H1 (cell line): ENCODE data around the gene EPS8. TPM values are rescaled to one million over a fixed set of nuclear protein-coding genes. Genes with fewer than 3 reads are reported as not detected.

Experiments
- BACH1 ChIP-seq: IDR thresholded peaks from 2 replicates; pipeline ENCODE4 v1.6.1; 2012; ENCODE audit warnings: low read length, improper control_type of control experiment
- CBX8 ChIP-seq: fragments of 300-800, 300-1000 bp; sonication (generic); IDR thresholded peaks from 2 replicates; pipeline ENCODE4 v1.7.1; 2016; ENCODE audit warnings: low read depth, low read length, borderline replicate concordance
- GABPA ChIP-seq: IDR thresholded peaks from 2 replicates; pipeline ENCODE4 v1.6.1; 2011; ENCODE audit warnings: mild to moderate bottlenecking, low read length, moderate library complexity, borderline replicate concordance; ENCODE audit not compliant: insufficient read depth
- JUND ChIP-seq: IDR thresholded peaks from 2 replicates; pipeline ENCODE4 v1.6.1; 2011; ENCODE audit warnings: mild to moderate bottlenecking, improper control_type of control experiment, low read length
- KDM1A ChIP-seq: fragments of 200-600, 300-600 bp; sonication (generic); IDR thresholded peaks from 2 replicates; pipeline ENCODE4 v1.7.1; 2016; ENCODE audit warnings: mild to moderate bottlenecking, low read length, borderline replicate concordance
- SP4 ChIP-seq: IDR thresholded peaks from 2 replicates; pipeline ENCODE4 v1.6.1; 2012; ENCODE audit warnings: low read length, inconsistent platforms
- polyA plus RNA-seq, 7 experiments: library from polyadenylated mRNA; depleted of rRNA in 3 of 7; stranded (reverse) in 5 of 7; unstranded in 2 of 7; fragments of >200 nt in 5 of 7; fragments of 200-250 nt in 2 of 7; gene quantifications; 1 replicate in 5 of 7; 2 replicates in 1 of 7; 4 replicates in 1 of 7; pipeline versions ENCODE4 v1.2.1 to v1.2.3, GENCODE V29; 2011 to 2013; ENCODE audit warnings: missing spikeins in 2 of 7, mixed read lengths in 2 of 7
- total RNA-seq: library from RNA; stranded (reverse); fragmentation: NEBNext Ultra II Directional; extraction: Animal tissue kit (Norgen Biotek cat#: 25700); gene quantifications from 2 replicates; pipeline ENCODE4 v1.2.1, GENCODE V29; 2021
- TF ChIP-seq, protein P1 (sequence below): IDR thresholded peaks from 2 replicates; pipeline ENCODE4 v1.6.1; 2011; ENCODE audit warnings: low read length, improper control_type of control experiment
- TF ChIP-seq, protein P2 (sequence below), 3 experiments: IDR thresholded peaks; 1 replicate in 2 of 3; 2 replicates in 1 of 3; pipeline versions ENCODE4 v1.5.1 to v1.6.1; 2011; ENCODE audit warnings: low read length in 3 of 3, mild to moderate bottlenecking in 3 of 3, inconsistent platforms in 2 of 3, low read depth in 1 of 3, moderate library complexity in 1 of 3; ENCODE audit not compliant: insufficient read depth in 1 of 3; ENCODE audit errors: control extremely low read depth in 1 of 3

EPS8 gene
- total and polyA plus RNA-seq, 2 of the 8 experiments (the other 6 are each of a cell fraction or from before 2014, with no cell fraction given), result 3.0 to 4.6 TPM

DNA sequence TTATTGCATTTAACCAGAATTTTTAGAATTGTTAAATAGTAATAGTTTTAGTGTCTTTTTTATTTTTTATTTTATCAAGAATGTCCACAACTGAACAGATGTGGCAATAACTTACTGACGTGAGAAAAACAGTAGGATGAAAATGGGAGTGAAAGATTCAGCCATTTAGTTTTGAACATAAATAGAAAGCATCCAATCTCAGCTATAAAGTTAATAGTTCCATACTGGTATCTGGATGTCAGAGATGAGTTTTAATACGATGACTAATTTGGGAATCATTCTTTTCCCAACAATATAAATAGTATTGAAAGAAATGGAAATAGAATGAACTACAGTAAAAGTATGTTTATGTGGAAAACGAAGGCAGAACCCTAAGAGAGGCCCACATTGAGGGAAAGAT, 159.4 kb downstream of the EPS8 start (continued):
- TF ChIP-seq, protein P1, sequence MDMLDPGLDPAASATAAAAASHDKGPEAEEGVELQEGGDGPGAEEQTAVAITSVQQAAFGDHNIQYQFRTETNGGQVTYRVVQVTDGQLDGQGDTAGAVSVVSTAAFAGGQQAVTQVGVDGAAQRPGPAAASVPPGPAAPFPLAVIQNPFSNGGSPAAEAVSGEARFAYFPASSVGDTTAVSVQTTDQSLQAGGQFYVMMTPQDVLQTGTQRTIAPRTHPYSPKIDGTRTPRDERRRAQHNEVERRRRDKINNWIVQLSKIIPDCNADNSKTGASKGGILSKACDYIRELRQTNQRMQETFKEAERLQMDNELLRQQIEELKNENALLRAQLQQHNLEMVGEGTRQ, result no peak
- TF ChIP-seq CBX8 (no peak), JUND (no peak), BACH1 (no peak), SP4 (no peak), KDM1A (no peak), GABPA (no peak)
- TF ChIP-seq, protein P2, sequence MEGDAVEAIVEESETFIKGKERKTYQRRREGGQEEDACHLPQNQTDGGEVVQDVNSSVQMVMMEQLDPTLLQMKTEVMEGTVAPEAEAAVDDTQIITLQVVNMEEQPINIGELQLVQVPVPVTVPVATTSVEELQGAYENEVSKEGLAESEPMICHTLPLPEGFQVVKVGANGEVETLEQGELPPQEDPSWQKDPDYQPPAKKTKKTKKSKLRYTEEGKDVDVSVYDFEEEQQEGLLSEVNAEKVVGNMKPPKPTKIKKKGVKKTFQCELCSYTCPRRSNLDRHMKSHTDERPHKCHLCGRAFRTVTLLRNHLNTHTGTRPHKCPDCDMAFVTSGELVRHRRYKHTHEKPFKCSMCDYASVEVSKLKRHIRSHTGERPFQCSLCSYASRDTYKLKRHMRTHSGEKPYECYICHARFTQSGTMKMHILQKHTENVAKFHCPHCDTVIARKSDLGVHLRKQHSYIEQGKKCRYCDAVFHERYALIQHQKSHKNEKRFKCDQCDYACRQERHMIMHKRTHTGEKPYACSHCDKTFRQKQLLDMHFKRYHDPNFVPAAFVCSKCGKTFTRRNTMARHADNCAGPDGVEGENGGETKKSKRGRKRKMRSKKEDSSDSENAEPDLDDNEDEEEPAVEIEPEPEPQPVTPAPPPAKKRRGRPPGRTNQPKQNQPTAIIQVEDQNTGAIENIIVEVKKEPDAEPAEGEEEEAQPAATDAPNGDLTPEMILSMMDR (IDR thresholded peaks at IDR 0.05; ENCODE audit: control extremely low read depth in 1 of 3, insufficient read depth in 1 of 3, low read depth in 1 of 3, low read length in 3 of 3), result no peak
